ENCODE data around the gene NAPB.
"Not testable (repeated sequence)": the region's sequence is repeated elsewhere in the genome, so short reads cannot be mapped to it uniquely, and the experiment has no call there.

GRCh38 chr20:23348510-23348909 lies 72.8 kb downstream of the NAPB start:
- TF ChIP-seq POLR2AphosphoS5 (IDR thresholded peaks at IDR 0.05; ENCODE audit: low read depth, low read length); CTCF (IDR thresholded peaks at IDR 0.05); SIN3A (IDR thresholded peaks at IDR 0.05; ENCODE audit: borderline replicate concordance, insufficient read depth, low read depth, low read length); REST (IDR thresholded peaks at IDR 0.05; ENCODE audit: insufficient read depth in 1 of 2, low read depth in 2 of 2, low read length in 1 of 2); TCF7L2 (IDR thresholded peaks at IDR 0.05; ENCODE audit: low read depth, low read length): not testable (repeated sequence)
